VCaP (cell line): Measurements from ENCODE around the gene DSG2.

Experiments
- H3K27ac ChIP-seq: fragments of 450-650 bp; 2 replicates; pipeline ENCODE4 v1.5.1; 2017
- CTCF ChIP-seq: fragments of 450-650 bp; conservative IDR thresholded peaks from 2 replicates; pipeline ENCODE4 v1.5.1; 2017; ENCODE audit warnings: mild to moderate bottlenecking, moderate library complexity

DSG2 gene

GRCh38 chr18:31598021-31598805, 100.2 kb downstream of the DSG2 start:
- TF ChIP-seq CTCF = no peak
- H3K27ac ChIP-seq = no peak overlapping the region
